Measurements from ENCODE around the gene BIN1. TPM values are rescaled to one million over a fixed set of nuclear protein-coding genes. Genes with fewer than 3 reads are reported as not detected.

The BIN1 gene
- total RNA-seq, 4 donors from 2014 or later: 41.5 to 112 (median 57.8) TPM

- no peak for TF ChIP-seq POLR2A (IDR thresholded peaks at IDR 0.05)
- TF ChIP-seq CTCF (IDR thresholded peaks at IDR 0.05): no peak
- H3K27me3 ChIP-seq: no peaks in the 10 kb centered on the region
- H3K27ac ChIP-seq: peak overlapping the region in 1 of 2 donors; percentile 15
- no peaks in the 10 kb centered on the region for H3K9me3 ChIP-seq
- no peak for DNase-seq
- intact Hi-C loops (cut with DNase I; ENCODE audit: low total_unique reads): no loop called here
- H3K4me1 ChIP-seq: peaks cover 0 to 3% of the 10 kb centered on the region in 2 donors
- no peaks in the 10 kb centered on the region for H3K36me3 ChIP-seq
- H3K4me3 ChIP-seq: no peak overlapping the region
These were observed 39.2 kb upstream of the BIN1 start for GRCh38 chr2:127146071-127146725.

GRCh38 chr2:127145280-127145895 is 38.4 kb upstream of the BIN1 start:
- Histone ChIP-seq H3K27ac (peak overlapping the region; percentile 15 to 60), H3K4me3 (no peak overlapping the region), H3K4me1 (peaks cover 0 to 3% of the 10 kb centered on the region in 2 donors), H3K27me3 (no peaks in the 10 kb centered on the region), H3K9me3 (no peaks in the 10 kb centered on the region), H3K36me3 (no peaks in the 10 kb centered on the region)
- no peak for DNase-seq
- intact Hi-C loops (cut with DNase I; ENCODE audit: low total_unique reads): no loop called here
- TF ChIP-seq CTCF (IDR thresholded peaks at IDR 0.05) (no peak), POLR2A (IDR thresholded peaks at IDR 0.05) (no peak)

GRCh38 chr2:127143841-127144782 is 37.2 kb upstream of the BIN1 start:
- H3K27me3 ChIP-seq: no peaks in the 10 kb centered on the region
- no peaks in the 10 kb centered on the region for H3K36me3 ChIP-seq
- intact Hi-C loops (cut with DNase I; ENCODE audit: low total_unique reads): no loop called here
- TF ChIP-seq CTCF (IDR thresholded peaks at IDR 0.05) (no peak), POLR2A (IDR thresholded peaks at IDR 0.05) (no peak)
- peaks cover 0 to 3% of the 10 kb centered on the region in 2 donors for H3K4me1 ChIP-seq
- H3K9me3 ChIP-seq: no peaks in the 10 kb centered on the region
- peak overlapping the region; percentile 60 to 67 for H3K27ac ChIP-seq
- no peak for DNase-seq
- no peak overlapping the region for H3K4me3 ChIP-seq

GRCh38 chr2:127142663-127143630 is 36.0 kb upstream of the BIN1 start:
- TF ChIP-seq POLR2A (IDR thresholded peaks at IDR 0.05): no peak
- TF ChIP-seq CTCF (IDR thresholded peaks at IDR 0.05): no peak
- DNase-seq: no peak
- H3K36me3 ChIP-seq: no peaks in the 10 kb centered on the region
- no peak overlapping the region for H3K4me3 ChIP-seq
- peak overlapping the region; percentile 60 to 67 for H3K27ac ChIP-seq
- intact Hi-C loops (cut with DNase I; ENCODE audit: low total_unique reads): no loop called here
- peaks cover 0 to 3% of the 10 kb centered on the region in 2 donors for H3K4me1 ChIP-seq
- H3K27me3 ChIP-seq: no peaks in the 10 kb centered on the region
- no peaks in the 10 kb centered on the region for H3K9me3 ChIP-seq
